Measurements from ENCODE around the gene RFTN1. TPM values are rescaled to one million over a fixed set of nuclear protein-coding genes. Genes with fewer than 3 reads are reported as not detected.

Gene RFTN1
- total and polyA plus RNA-seq, 2 of the 8 experiments (the other 6 are each of a cell fraction or from before 2014, with no cell fraction given): 4.6 to 6.7 TPM

- TF ChIP-seq TAF7 (optimal IDR thresholded peaks at IDR 0.05; ENCODE audit: borderline replicate concordance, low read depth, low read length): no peak
- no peak for TF ChIP-seq EP300 (IDR thresholded peaks at IDR 0.05; ENCODE audit: borderline replicate concordance in 1 of 2, low read depth in 2 of 2, low read length in 2 of 2)
- no peak for TF ChIP-seq TCF12 (IDR thresholded peaks at IDR 0.05; ENCODE audit: low read depth, low read length)
- no peak for TF ChIP-seq SRF (IDR thresholded peaks at IDR 0.05; ENCODE audit: low read depth, low read length)
- TF ChIP-seq CHD7 (IDR thresholded peaks at IDR 0.05; ENCODE audit: insufficient replicate concordance, low read length): no peak
- no peak for TF ChIP-seq PHF8 (conservative IDR thresholded peaks at IDR 0.05; ENCODE audit: low read depth, low read length)
- no peak for TF ChIP-seq CREB1 (IDR thresholded peaks at IDR 0.05)
- no peak for TF ChIP-seq SIRT6 (IDR thresholded peaks at IDR 0.05; ENCODE audit: low read length)
- TF ChIP-seq POLR2A (IDR thresholded peaks at IDR 0.05; ENCODE audit: control extremely low read depth in 1 of 2, low read depth in 2 of 2, low read length in 2 of 2): no peak
- TF ChIP-seq GTF2F1 (IDR thresholded peaks at IDR 0.05; ENCODE audit: borderline replicate concordance, low read depth, low read length): no peak
Measured at GRCh38 chr3:16496008-16496407, 17.5 kb downstream of the RFTN1 start (continued).

Data from H1 (cell line).